ENCODE measurements around the gene OLFML2B.
"Not testable (repeated sequence)": the region's sequence is repeated elsewhere in the genome, so short reads cannot be mapped to it uniquely, and the experiment has no call there.

OLFML2B gene

GRCh38 chr1:162020150-162020549, 3.5 kb downstream of the OLFML2B start:
- in situ Hi-C loops (cut with MboI; ENCODE audit: low sequenced_read_pairs, unreplicated experiment) = loop anchor here (10.0 kb wide), 1 partner anchor 225 kb away; no protein-coding TSS in a partner anchor
- TF ChIP-seq CTCF (IDR thresholded peaks at IDR 0.05; ENCODE audit: borderline replicate concordance, control extremely low read depth, extremely low read depth, insufficient read depth, missing control alignments) = no peak
- no peak for DNase-seq (ENCODE audit: low spot score)

GRCh38 chr1:162019446-162019845, 4.2 kb downstream of the OLFML2B start:
- in situ Hi-C loops (cut with MboI; ENCODE audit: low sequenced_read_pairs, unreplicated experiment) = no loop called here
- no peak for TF ChIP-seq CTCF (IDR thresholded peaks at IDR 0.05; ENCODE audit: borderline replicate concordance, control extremely low read depth, extremely low read depth, insufficient read depth, missing control alignments)

GRCh38 chr1:162019006-162019405, 4.7 kb downstream of the OLFML2B start:
- DNase-seq (ENCODE audit: low spot score) = no peak
- in situ Hi-C loops (cut with MboI; ENCODE audit: low sequenced_read_pairs, unreplicated experiment) = no loop called here
- no peak for TF ChIP-seq CTCF (IDR thresholded peaks at IDR 0.05; ENCODE audit: borderline replicate concordance, control extremely low read depth, extremely low read depth, insufficient read depth, missing control alignments)

More at GRCh38 chr1:162019446-162019845, 4.2 kb downstream of the OLFML2B start:
- no peak for DNase-seq (ENCODE audit: low spot score)

GRCh38 chr1:162018418-162018817, 5.3 kb downstream of the OLFML2B start:
- no peak for TF ChIP-seq CTCF (IDR thresholded peaks at IDR 0.05; ENCODE audit: borderline replicate concordance, control extremely low read depth, extremely low read depth, insufficient read depth, missing control alignments)
- in situ Hi-C loops (cut with MboI; ENCODE audit: low sequenced_read_pairs, unreplicated experiment) = no loop called here
- no peak for DNase-seq (ENCODE audit: low spot score)

- DNase-seq (ENCODE audit: low spot score); in situ Hi-C loops (cut with MboI; ENCODE audit: low sequenced_read_pairs, unreplicated experiment): not testable (repeated sequence)
Observed at GRCh38 chr1:162017791-162018190, 5.9 kb downstream of the OLFML2B start.

- no peak for TF ChIP-seq CTCF (IDR thresholded peaks at IDR 0.05; ENCODE audit: borderline replicate concordance, control extremely low read depth, extremely low read depth, insufficient read depth, missing control alignments)
- no peak for DNase-seq (ENCODE audit: low spot score)
- in situ Hi-C loops (cut with MboI; ENCODE audit: low sequenced_read_pairs, unreplicated experiment) = no loop called here
Observed at GRCh38 chr1:162016631-162017030, 7.0 kb downstream of the OLFML2B start.

GRCh38 chr1:162015196-162015595, 8.5 kb downstream of the OLFML2B start:
- TF ChIP-seq CTCF (IDR thresholded peaks at IDR 0.05; ENCODE audit: borderline replicate concordance, control extremely low read depth, extremely low read depth, insufficient read depth, missing control alignments) = no peak
- in situ Hi-C loops (cut with MboI; ENCODE audit: low sequenced_read_pairs, unreplicated experiment) = no loop called here

More at GRCh38 chr1:162015196-162015595, 8.5 kb downstream of the OLFML2B start:
- no peak for DNase-seq (ENCODE audit: low spot score)
